CD4-positive, alpha-beta T cell treated with Interleukin-10 for 1 hour (primary cell): ENCODE results near the gene NBAS.
"Not testable (repeated sequence)": the region's sequence is repeated elsewhere in the genome, so short reads cannot be mapped to it uniquely, and the experiment has no call there.

ENCODE experiments used
- DNase-seq: peaks from one replicate; pipeline ENCODE4 v3.0.0-alpha.2; 2020

The NBAS gene

DNA sequence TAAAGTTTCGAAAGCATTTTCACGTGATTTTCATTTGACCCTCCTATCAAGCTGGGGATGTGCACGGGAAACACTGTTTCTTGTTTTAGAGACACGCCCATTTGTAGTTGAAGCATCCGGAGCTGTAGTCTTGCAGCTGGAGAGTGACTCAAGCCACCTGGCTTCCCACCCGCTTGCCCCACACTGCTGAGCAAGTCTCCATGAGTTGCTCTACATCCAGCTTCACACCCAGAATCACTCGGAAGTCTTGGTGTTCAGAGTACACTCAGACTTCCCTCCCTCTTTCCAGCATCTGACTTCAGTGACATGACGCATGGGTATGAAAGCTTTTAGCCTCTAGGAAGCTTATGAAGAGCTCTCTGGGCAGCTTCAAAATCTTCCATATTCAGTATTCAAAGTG is 262.4 kb downstream of the NBAS start:
- no peak for DNase-seq

- DNase-seq: no peak
These were observed 267.7 kb downstream of the NBAS start for GRCh38 chr2:15293262-15293937.

- DNase-seq: no peak
These were observed 273.5 kb downstream of the NBAS start for GRCh38 chr2:15287447-15288184.

DNA sequence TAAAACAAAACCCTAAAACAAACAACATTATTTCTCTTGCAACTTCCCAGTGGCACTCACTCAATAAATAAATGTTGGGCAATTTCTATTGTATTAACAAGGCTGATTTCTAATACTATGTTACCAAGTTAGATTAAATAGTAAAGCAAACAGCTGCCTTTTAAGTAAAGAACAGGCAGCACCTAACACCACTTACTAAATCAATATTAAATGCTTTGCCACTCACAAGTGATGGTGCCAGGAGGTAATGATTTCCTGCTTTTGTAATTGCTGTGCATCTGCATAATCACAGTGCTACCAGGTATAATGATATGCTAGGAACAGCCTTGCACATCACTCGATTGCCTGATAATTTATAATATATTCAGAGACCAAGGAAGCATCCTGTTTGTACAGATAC is 276.5 kb downstream of the NBAS start:
- DNase-seq: no peak

DNA sequence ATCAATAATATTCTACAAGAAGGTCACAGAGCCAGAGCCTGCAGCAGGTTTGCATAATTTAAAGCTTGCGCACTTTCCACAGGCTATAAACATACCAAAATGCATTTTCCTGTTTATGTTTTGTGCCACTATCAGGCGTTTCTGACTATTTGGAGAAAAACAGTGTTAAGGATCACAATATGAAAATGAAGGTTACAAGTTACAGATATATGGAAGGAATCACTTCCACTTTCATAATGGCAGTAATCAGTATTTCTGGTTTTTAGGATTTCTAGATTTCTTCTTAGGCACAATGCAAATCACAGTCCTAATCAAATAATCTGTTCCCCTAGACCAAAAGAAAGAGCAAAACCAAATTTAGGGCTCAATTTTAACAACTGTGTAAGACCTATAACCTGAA is 279.5 kb downstream of the NBAS start:
- no peak for DNase-seq

GRCh38 chr2:15279201-15279876 is 281.8 kb downstream of the NBAS start:
- DNase-seq: no peak

DNA sequence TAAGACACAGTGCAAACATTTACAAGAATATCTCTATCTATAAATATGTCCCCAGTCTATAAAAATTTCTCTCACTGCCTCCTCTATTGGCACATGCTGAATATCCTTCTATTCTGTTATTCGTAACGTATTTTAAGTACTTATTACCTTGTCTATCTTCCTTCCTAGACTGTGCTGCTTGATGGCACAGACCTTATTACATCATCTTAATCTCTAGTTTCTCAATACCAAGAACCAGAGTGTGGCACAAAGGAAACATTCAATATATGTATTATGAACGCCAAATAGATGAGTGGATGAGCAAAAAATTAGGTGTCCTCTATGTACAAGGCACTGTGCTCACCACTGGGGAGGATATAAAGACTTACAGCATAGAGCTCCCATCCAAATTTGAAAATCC is 282.8 kb downstream of the NBAS start:
- no peak for DNase-seq

GRCh38 chr2:15275346-15275745 is 285.8 kb downstream of the NBAS start:
- no peak for DNase-seq

- DNase-seq: no peak
These were observed 287.7 kb downstream of the NBAS start for GRCh38 chr2:15273452-15273851.

DNA sequence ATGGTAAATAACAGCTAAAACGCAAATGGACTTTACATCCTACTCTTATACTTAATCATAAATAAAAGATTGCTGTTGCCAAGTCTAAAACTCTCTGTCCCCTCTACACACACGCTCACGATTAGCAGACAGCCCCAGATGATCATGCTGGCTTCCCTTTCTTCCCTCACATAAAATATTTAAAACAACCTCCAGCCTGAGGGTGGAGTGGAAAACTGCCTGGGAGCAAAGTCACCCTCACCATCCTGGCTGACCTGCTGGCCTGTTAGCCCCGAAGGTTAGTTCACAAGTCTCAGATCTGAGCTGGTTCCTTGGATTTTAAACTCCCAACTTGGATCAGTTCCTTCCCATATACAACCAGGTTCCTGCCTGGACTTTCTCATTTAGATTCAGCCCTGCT is 288.2 kb downstream of the NBAS start:
- DNase-seq: no peak

- DNase-seq: no peak
These were observed 289.1 kb downstream of the NBAS start for GRCh38 chr2:15271941-15272542.

DNA sequence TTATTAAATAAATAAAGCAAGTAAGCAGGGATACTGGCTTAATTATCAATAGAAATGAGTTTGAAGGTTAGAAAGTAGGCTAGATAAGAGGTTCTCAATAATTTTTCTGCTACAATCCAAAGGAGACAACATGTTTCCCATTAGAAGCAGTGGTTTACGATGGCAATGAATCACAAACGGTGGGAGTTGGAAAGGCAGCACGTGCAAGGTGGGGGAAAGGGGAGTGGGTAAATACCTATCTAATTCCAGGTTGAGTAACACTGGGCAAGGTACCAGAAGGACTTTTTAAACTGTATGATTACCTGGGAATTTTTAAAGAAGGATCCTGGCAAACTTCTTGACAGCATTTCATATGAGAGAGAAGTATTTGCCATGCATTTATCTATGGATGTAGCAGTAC is 289.9 kb downstream of the NBAS start:
- no peak for DNase-seq

DNA sequence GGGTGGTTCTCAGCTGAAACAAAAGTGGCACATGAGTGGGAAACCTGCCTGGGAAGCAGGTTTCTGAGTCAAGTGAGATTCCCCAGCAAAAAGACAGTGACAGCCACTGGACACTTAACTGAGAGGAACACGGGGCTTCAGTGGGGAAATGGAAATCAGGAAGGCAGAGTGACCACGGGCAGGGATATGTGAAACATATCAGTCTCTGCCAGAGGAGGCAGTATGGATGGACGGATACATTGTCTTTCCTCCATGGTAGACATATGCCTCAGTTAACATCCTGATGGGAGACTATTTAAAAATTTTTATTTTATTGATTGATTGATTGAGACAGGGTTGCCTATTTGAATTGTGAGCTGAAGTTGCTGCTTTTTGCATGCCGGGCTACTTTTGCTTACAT is 292.1 kb downstream of the NBAS start:
- no peak for DNase-seq

- DNase-seq: no peak
These were observed 295.2 kb downstream of the NBAS start for GRCh38 chr2:15265889-15266288.

DNA sequence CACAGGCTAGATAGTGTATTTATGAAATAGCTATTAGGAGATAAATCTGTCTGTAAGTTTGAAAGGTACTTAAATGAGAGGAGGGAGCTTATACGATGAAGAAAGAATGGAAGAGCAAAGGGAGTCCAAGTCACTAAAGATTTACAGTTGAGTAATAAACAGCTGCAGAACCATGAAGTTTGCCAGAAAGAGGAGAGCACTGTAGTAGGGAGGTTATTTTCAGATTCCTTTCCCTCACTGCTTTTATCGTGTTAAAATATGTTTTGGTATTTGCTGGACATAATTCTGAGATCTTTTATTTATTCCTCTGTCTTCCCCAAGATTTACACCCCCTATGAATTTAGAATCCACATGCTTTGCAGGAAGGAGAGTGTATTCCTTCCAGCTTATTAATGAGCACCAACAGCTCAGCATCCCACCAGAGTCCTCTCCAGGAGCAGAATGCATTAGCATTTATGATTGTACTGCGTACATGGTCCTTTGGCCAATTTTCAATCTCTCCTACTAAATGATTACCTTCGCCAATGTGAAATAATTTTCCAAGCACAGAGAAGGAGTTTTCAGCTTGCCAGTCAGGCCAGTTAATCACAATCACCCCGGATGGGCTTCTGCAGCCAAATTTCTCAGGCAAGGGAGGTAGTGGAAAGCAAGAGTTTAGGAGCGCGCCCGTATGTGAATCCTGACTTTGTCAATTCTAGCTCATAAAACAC is 297.0 kb downstream of the NBAS start:
- DNase-seq: no peak

DNA sequence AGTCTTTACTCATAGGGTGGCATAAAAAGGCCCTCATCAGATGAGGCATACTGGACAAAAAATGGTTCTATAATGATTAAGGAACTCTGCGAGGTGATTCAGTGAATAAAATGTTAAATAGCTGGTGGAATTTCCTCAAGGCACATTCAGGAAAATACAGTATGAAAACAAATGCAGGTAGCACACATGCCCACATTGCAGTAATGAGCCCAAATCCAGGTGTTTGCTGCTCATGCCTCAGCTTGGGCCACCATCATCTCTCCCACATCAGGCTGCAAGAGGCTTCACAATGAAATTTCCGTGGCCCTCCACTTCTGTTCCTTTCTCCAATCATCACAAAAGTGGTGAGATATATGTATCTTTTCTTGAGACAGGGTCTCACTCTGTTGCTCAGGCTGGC is 298.3 kb downstream of the NBAS start:
- DNase-seq: no peak

GRCh38 chr2:15260835-15261234 is 300.3 kb downstream of the NBAS start:
- no peak for DNase-seq

DNA sequence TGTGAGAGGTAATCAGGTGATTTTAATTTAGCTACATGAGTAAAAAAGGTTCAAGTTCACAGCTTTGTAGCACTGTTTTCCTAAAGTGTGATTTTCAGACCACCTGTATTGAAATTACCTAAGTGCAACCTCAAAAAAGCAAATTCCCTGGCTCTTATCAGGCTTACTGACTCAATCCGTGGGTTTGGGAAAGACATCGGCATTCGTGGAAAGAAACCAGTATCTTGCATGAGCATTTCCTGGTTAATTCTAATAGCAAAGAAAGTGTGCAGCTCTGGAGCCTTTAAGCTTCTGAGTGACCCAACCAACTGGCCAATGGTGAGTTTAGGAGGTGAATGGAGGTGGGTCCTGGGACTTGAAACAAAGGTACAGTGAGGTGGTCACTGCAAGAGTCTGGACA is 300.9 kb downstream of the NBAS start:
- DNase-seq: no peak

GRCh38 chr2:15259356-15259756 is 301.8 kb downstream of the NBAS start:
- no peak for DNase-seq

- not testable (repeated sequence) for DNase-seq
These were observed 302.7 kb downstream of the NBAS start for GRCh38 chr2:15258385-15258784.

GRCh38 chr2:15253835-15254286 is 307.3 kb downstream of the NBAS start:
- no peak for DNase-seq

DNA sequence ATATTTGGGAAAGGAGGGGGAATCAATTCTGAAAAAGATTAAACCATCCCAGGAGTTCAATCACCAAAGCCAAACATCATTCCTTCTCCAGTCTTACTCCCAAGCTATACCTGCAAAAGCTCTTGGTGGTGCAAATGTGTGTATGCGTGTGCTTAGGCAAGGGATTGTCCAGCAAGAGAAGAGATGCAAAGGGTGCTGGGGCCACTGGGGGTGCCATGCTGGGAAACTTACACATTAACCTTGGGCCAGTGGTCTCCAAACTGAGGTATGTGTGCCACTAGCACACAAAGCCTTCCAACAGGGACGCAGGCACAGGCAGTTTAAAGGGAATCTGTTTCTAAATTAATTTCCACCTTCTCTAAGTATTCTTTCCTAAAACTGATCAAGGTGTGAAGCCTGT is 307.9 kb downstream of the NBAS start:
- DNase-seq: no peak

DNA sequence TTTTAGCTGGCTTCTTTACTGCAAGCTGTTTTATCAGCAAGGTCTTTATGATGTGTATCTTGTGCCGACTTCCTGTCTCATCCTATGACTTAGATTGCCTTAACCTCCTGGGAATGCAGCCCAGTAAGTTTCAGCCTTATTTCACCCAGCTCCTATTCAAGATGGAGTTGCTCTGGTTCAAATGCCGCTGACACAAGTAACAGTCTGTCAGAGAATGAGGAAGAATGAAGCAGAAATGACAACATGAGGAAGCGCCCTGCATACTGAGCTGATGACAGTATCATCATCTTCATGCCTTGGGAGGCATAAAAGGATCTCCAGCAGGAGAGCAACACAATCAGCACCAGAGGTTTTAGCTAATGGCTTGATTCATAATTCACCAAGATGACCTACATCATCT is 309.4 kb downstream of the NBAS start:
- no peak for DNase-seq
